NOMO-1 (cell line): Measurements from ENCODE around the gene HIVEP3.

ENCODE experiments used
- DNase-seq, 2 experiments: peaks; one replicate each; lab custom pipeline; 2025; ENCODE audit not compliant: unreplicated experiment in 2 of 2; lab: John Stamatoyannopoulos, UW

The HIVEP3 gene

GRCh38 chr1:41465741-41466140, 453.0 kb downstream of the HIVEP3 start:
- no peak for DNase-seq

DNA sequence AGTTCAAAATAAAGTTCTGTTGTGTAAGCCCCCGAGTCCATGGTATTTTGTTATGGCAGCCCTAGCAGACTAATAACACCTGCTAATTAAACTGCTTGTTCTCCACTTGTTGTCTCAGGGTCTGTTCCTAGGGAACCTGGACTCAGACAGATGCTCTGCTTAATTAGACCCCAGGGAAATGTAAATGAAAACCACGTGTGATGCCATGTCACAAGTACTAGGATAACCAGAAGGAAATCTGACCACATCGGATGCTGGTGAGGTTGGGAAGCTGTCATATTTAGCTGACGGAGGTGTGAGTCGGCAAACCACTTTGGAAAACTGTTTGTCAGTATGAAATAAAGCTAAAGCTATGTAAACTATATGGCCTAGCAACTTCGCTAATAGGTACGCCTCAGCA, 453.8 kb downstream of the HIVEP3 start:
- DNase-seq, result no peak

- DNase-seq, result no peak
Observed at GRCh38 chr1:41463516-41463915, 455.2 kb downstream of the HIVEP3 start.

- no peak for DNase-seq
Observed at GRCh38 chr1:41462680-41463004, 456.1 kb downstream of the HIVEP3 start.

- no peak for DNase-seq
Observed at GRCh38 chr1:41461790-41462679, 456.7 kb downstream of the HIVEP3 start.

DNA sequence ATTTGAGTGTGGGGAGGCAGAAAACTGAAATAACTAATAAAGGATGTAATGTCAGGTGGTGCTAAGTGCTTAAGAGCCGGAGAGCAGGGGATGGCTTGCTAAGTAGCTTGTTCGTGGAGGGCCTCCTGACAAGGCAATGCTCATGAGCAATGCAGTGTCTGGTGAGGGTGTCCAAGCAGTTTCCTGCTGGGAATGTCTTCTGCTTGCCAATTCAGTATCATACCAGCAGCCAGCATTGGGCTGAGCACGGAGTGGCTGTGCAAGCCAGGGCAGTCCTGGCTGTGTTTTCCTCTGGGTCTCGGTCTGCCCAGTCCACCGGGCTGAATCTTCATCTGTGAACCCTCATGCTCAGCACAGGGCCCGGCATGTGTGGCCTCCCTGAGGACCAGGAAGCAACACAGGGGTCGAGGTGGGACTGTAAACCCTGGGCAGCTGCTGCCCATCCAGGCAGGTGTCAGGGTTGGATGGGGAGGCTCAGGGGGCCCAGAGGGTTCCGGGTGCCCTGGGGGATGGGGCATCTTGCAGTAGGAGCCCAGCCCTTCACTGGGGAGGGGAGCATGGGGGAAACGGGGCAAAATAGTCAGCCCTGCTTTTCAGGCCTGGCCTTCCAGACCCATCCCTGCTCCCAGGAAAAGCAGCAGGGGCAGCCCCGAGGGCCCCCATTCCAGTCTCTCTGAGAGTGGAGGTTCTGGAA, 461.7 kb downstream of the HIVEP3 start:
- DNase-seq, result no peak
